BE2C (cell line): ENCODE data around the gene PRKCH.

Experiments used
- DNase-seq: peaks from one replicate; pipeline ENCODE4 v3.0.0-alpha.2; 2020
- H3K27me3 ChIP-seq: fragments of 250-450 bp; sonication (Bioruptor Pico); 2 replicates; pipeline ENCODE4 v1.5.1; 2020; ENCODE audit warnings: mild to moderate bottlenecking
- H3K36me3 ChIP-seq: fragments of 250-450 bp; sonication (Bioruptor Pico); 2 replicates; pipeline ENCODE4 v1.5.1; 2020; ENCODE audit warnings: mild to moderate bottlenecking
- H3K4me1 ChIP-seq: fragments of 250-450 bp; sonication (Bioruptor Pico); 2 replicates; pipeline ENCODE4 v1.5.1; 2020
- H3K4me3 ChIP-seq: 2 replicates; pipeline ENCODE4 v1.5.1; 2011; ENCODE audit warnings: low read depth, low read length
- H3K9me3 ChIP-seq: fragments of 250-450 bp; sonication (Bioruptor Pico); 2 replicates; pipeline ENCODE4 v1.5.1; 2020
- CTCF ChIP-seq: IDR thresholded peaks from 2 replicates; pipeline ENCODE4 v1.5.1; 2012; ENCODE audit warnings: mild to moderate bottlenecking, low read depth, low read length

PRKCH gene

GRCh38 chr14:61477712-61478462, 156.5 kb downstream of the PRKCH start:
- no peak for DNase-seq
- Histone ChIP-seq H3K9me3 (no peaks in the 10 kb centered on the region), H3K4me1 (peaks cover 46% of the 10 kb centered on the region), H3K4me3 (no peak overlapping the region), H3K36me3 (no peaks in the 10 kb centered on the region), H3K27me3 (no peaks in the 10 kb centered on the region)
- TF ChIP-seq CTCF, result no peak

GRCh38 chr14:61478971-61479473, 157.6 kb downstream of the PRKCH start:
- no peaks in the 10 kb centered on the region for H3K27me3 ChIP-seq
- H3K4me3 ChIP-seq, result no peak overlapping the region
- peaks cover 45% of the 10 kb centered on the region for H3K4me1 ChIP-seq
- no peaks in the 10 kb centered on the region for H3K9me3 ChIP-seq
- DNase-seq, result no peak
- no peaks in the 10 kb centered on the region for H3K36me3 ChIP-seq
- no peak for TF ChIP-seq CTCF

- TF ChIP-seq CTCF, result no peak
- Histone ChIP-seq H3K36me3 (no peaks in the 10 kb centered on the region), H3K9me3 (no peaks in the 10 kb centered on the region), H3K4me1 (peaks cover 45% of the 10 kb centered on the region), H3K4me3 (no peak overlapping the region), H3K27me3 (no peaks in the 10 kb centered on the region)
- DNase-seq, result no peak
These were observed 158.5 kb downstream of the PRKCH start for GRCh38 chr14:61479746-61480502.

GRCh38 chr14:61480704-61481285, 159.4 kb downstream of the PRKCH start:
- Histone ChIP-seq H3K27me3 (no peaks in the 10 kb centered on the region), H3K4me1 (peaks cover 48% of the 10 kb centered on the region), H3K4me3 (no peak overlapping the region), H3K36me3 (no peaks in the 10 kb centered on the region), H3K9me3 (no peaks in the 10 kb centered on the region)
- no peak for DNase-seq
- no peak for TF ChIP-seq CTCF

- TF ChIP-seq CTCF, result no peak
- no peak for DNase-seq
- Histone ChIP-seq H3K36me3 (no peaks in the 10 kb centered on the region), H3K4me3 (no peak overlapping the region), H3K27me3 (no peaks in the 10 kb centered on the region), H3K9me3 (no peaks in the 10 kb centered on the region), H3K4me1 (peaks cover 41% of the 10 kb centered on the region)
These were observed 160.3 kb downstream of the PRKCH start for GRCh38 chr14:61481701-61482100.
